ENCODE measurements around the gene PPP2R2B.
"Not testable (repeated sequence)": the region's sequence is repeated elsewhere in the genome, so short reads cannot be mapped to it uniquely, and the experiment has no call there.

Gene PPP2R2B

GRCh38 chr5:146748533-146748932 is 130.0 kb downstream of the PPP2R2B start:
- no peak for DNase-seq

GRCh38 chr5:146745931-146746577 is 132.5 kb downstream of the PPP2R2B start:
- no peak for DNase-seq

- peak in 39 of 56 donors; percentile 2 to 69 (median 21) for DNase-seq
Observed at GRCh38 chr5:146744068-146744745, 134.3 kb downstream of the PPP2R2B start.

- DNase-seq = no peak
Observed at GRCh38 chr5:146734936-146735577, 143.5 kb downstream of the PPP2R2B start.

GRCh38 chr5:146732962-146733361 is 145.6 kb downstream of the PPP2R2B start:
- DNase-seq = no peak

GRCh38 chr5:146731909-146732659 is 146.5 kb downstream of the PPP2R2B start:
- DNase-seq = no peak

- DNase-seq = not testable (repeated sequence)
Observed at GRCh38 chr5:146728746-146729145, 149.8 kb downstream of the PPP2R2B start.

GRCh38 chr5:146726891-146727290 is 151.7 kb downstream of the PPP2R2B start:
- no peak for DNase-seq

GRCh38 chr5:146726020-146726419 is 152.5 kb downstream of the PPP2R2B start:
- DNase-seq = no peak

- no peak for DNase-seq
Observed at GRCh38 chr5:146725025-146725424, 153.5 kb downstream of the PPP2R2B start.

GRCh38 chr5:146722361-146722779 is 156.2 kb downstream of the PPP2R2B start:
- DNase-seq = no peak

GRCh38 chr5:146721073-146721815 is 157.3 kb downstream of the PPP2R2B start:
- peak in 1 of 56 donors; percentile 8 for DNase-seq

GRCh38 chr5:146720107-146720506 is 158.4 kb downstream of the PPP2R2B start:
- no peak for DNase-seq

GRCh38 chr5:146719179-146719578 is 159.4 kb downstream of the PPP2R2B start:
- no peak for DNase-seq

GRCh38 chr5:146718609-146719008 is 159.9 kb downstream of the PPP2R2B start:
- DNase-seq = no peak

- DNase-seq = no peak
Observed at GRCh38 chr5:146717951-146718350, 160.6 kb downstream of the PPP2R2B start.

- no peak for DNase-seq
Observed at GRCh38 chr5:146716636-146717035, 161.9 kb downstream of the PPP2R2B start.

GRCh38 chr5:146710348-146710747 is 168.2 kb downstream of the PPP2R2B start:
- no peak for DNase-seq

- no peak for DNase-seq
Observed at GRCh38 chr5:146707316-146707715, 171.2 kb downstream of the PPP2R2B start.

GRCh38 chr5:146706321-146706972 is 172.1 kb downstream of the PPP2R2B start:
- DNase-seq = no peak
